GM12878 (cell line): ENCODE results near the gene DCTN1.

Experiments used
- ETV6 ChIP-seq, 2 experiments: fragments of 450-650 bp in 1 of 2; IDR thresholded peaks in 1 of 2; conservative IDR thresholded peaks in 1 of 2; 2 replicates each; pipeline ENCODE4 v1.6.1; 2014; ENCODE audit warnings: antibody characterized with exemption in 1 of 2, borderline replicate concordance in 1 of 2, low read depth in 1 of 2, mild to moderate bottlenecking in 1 of 2, moderate library complexity in 1 of 2
- HDGF ChIP-seq: fragments of 450-650 bp; IDR thresholded peaks from 2 replicates; pipeline ENCODE4 v1.6.1; 2016; ENCODE audit warnings: antibody characterized with exemption
- JUNB ChIP-seq: IDR thresholded peaks from 2 replicates; pipeline ENCODE4 v1.6.1; 2016; ENCODE audit warnings: antibody characterized with exemption, mild to moderate bottlenecking
- KDM1A ChIP-seq: fragments of 200-600 bp; sonication (generic); IDR thresholded peaks from 2 replicates; pipeline ENCODE4 v1.6.1; 2016; ENCODE audit warnings: borderline replicate concordance
- REST ChIP-seq: IDR thresholded peaks from 2 replicates; pipeline ENCODE4 v1.6.1; 2012; ENCODE audit warnings: mild to moderate bottlenecking, low read depth, low read length
- SIN3A ChIP-seq: IDR thresholded peaks from 2 replicates; pipeline ENCODE4 v1.6.1; 2012; ENCODE audit warnings: low read depth, low read length, improper control_type of control experiment
- TF ChIP-seq, protein P1 (sequence below): IDR thresholded peaks from 2 replicates; pipeline ENCODE4 v1.6.1; 2011; ENCODE audit warnings: mild to moderate bottlenecking, low read depth, low read length, moderate library complexity; ENCODE audit not compliant: insufficient replicate concordance
- TF ChIP-seq, protein P2 (sequence below), 3 experiments: IDR thresholded peaks in 2 of 3; conservative IDR thresholded peaks in 1 of 3; 2 replicates each; pipeline ENCODE4 v1.5.1; 2011; ENCODE audit warnings: low read depth in 3 of 3, low read length in 3 of 3, mild to moderate bottlenecking in 3 of 3, control low read depth in 2 of 3, moderate library complexity in 2 of 3, inconsistent platforms in 1 of 3, mixed read lengths in 1 of 3; ENCODE audit not compliant: control insufficient read depth in 2 of 3, insufficient read depth in 1 of 3; ENCODE audit errors: extremely low read depth in 1 of 3

DNA sequence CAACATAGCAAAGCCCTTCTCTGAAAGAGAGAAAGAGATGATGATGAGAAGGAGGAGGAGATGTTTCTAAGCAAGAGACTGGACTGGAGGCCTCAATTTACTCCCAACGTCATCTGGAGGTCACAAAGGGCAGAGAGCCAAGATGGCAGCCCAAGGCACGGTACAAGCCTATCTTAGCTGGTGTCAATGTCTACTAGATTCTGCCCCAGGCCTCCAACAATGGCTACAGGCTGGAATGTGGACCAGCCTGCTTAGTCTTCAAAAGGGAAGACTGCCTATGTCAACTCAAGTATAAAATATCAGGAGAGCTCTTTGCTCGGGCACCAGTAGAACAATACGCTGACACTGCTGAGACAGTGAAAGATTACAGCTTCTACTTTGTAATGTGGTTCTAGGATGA, 30.2 kb downstream of the DCTN1 start:
- TF ChIP-seq, protein P1, sequence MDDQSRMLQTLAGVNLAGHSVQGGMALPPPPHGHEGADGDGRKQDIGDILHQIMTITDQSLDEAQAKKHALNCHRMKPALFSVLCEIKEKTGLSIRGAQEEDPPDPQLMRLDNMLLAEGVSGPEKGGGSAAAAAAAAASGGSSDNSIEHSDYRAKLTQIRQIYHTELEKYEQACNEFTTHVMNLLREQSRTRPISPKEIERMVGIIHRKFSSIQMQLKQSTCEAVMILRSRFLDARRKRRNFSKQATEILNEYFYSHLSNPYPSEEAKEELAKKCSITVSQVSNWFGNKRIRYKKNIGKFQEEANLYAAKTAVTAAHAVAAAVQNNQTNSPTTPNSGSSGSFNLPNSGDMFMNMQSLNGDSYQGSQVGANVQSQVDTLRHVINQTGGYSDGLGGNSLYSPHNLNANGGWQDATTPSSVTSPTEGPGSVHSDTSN = no peak
- TF ChIP-seq HDGF = no peak
- TF ChIP-seq KDM1A = no peak
- TF ChIP-seq, protein P2, sequence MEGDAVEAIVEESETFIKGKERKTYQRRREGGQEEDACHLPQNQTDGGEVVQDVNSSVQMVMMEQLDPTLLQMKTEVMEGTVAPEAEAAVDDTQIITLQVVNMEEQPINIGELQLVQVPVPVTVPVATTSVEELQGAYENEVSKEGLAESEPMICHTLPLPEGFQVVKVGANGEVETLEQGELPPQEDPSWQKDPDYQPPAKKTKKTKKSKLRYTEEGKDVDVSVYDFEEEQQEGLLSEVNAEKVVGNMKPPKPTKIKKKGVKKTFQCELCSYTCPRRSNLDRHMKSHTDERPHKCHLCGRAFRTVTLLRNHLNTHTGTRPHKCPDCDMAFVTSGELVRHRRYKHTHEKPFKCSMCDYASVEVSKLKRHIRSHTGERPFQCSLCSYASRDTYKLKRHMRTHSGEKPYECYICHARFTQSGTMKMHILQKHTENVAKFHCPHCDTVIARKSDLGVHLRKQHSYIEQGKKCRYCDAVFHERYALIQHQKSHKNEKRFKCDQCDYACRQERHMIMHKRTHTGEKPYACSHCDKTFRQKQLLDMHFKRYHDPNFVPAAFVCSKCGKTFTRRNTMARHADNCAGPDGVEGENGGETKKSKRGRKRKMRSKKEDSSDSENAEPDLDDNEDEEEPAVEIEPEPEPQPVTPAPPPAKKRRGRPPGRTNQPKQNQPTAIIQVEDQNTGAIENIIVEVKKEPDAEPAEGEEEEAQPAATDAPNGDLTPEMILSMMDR (IDR thresholded peaks at IDR 0.05 in 2 of 3, conservative IDR thresholded peaks at IDR 0.05 in 1 of 3; ENCODE audit: control insufficient read depth in 2 of 3, extremely low read depth in 1 of 3, insufficient read depth in 1 of 3, low read depth in 3 of 3, low read length in 3 of 3) = no peak
- no peak for TF ChIP-seq JUNB
- no peak for TF ChIP-seq SIN3A
- TF ChIP-seq REST = no peak
- TF ChIP-seq ETV6 (conservative IDR thresholded peaks at IDR 0.05 in 1 of 2, IDR thresholded peaks at IDR 0.05 in 1 of 2; ENCODE audit: borderline replicate concordance in 1 of 2, low read depth in 1 of 2) = no peak
